BJ (cell line): Measurements from ENCODE around the gene PSMC5. TPM values are rescaled to one million over a fixed set of nuclear protein-coding genes. Genes with fewer than 3 reads are reported as not detected.

Source experiments
- CTCF ChIA-PET: fragments of 350-600 bp; formaldehyde crosslinking; extraction: SDS; loops from one replicate; lab custom pipeline; 2021; ENCODE audit warnings: antibody characterized with exemption, inconsistent platforms; lab: Yijun Ruan, JAX
- POLR2A ChIA-PET: fragments of 300-600 bp; sonication (Branson Sonifier 250); formaldehyde crosslinking; extraction: SDS; loops from one replicate; lab custom pipeline; 2021; ENCODE audit warnings: antibody characterized with exemption; lab: Charles Lee
- DNase-seq: peaks from one replicate; pipeline ENCODE4 v3.0.0-alpha.2; 2011; ENCODE audit warnings: low read depth
- H3K27me3 ChIP-seq: 2 replicates; pipeline ENCODE4 v1.6.0; 2011; ENCODE audit warnings: low read length; ENCODE audit not compliant: control insufficient read depth, insufficient read depth
- H3K36me3 ChIP-seq: 2 replicates; pipeline ENCODE4 v1.5.1; 2011; ENCODE audit warnings: low read length; ENCODE audit not compliant: control insufficient read depth, insufficient read depth
- H3K4me3 ChIP-seq: 2 replicates; pipeline ENCODE4 v1.5.1; 2011; ENCODE audit warnings: low read depth, mild to moderate bottlenecking, control low read depth, low read length
- CTCF ChIP-seq: IDR thresholded peaks from 2 replicates; pipeline ENCODE4 v1.5.1; 2011; ENCODE audit warnings: low read depth, mild to moderate bottlenecking, control low read depth, inconsistent platforms, low read length, moderate library complexity; ENCODE audit not compliant: insufficient read depth
- polyA plus RNA-seq: library from polyadenylated mRNA; depleted of rRNA; stranded (reverse); fragments of >200 nt; gene quantifications from 2 replicates; pipeline ENCODE4 v1.2.3, GENCODE V29; 2011

The PSMC5 gene
- polyA plus RNA-seq, 1 experiment, result 151 TPM

DNA sequence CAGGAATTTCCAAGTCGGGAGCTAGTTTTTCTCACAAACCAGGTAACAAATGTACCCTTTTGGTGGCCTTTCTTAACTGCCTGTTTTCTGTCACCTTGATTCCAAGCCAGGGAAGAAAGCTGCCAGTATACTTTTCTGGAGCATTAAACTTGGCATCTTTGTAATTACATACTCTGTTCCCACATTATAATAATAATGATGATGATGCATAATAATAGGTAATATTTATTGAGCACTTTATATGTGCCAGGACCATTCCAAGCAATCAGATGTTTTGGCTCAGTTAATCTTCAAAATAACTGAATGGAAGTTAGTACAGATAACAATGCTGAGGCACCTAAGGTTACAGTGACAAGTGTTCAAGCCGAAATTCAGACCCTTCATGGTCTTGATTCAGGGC is 11.1 kb upstream of the PSMC5 start:
- POLR2A ChIA-PET, result no interaction called here
- CTCF ChIA-PET, result interaction anchor here (1.8 kb wide), 1 partner anchor 27 kb away, joined by 4 read pairs; no protein-coding TSS in a partner anchor
- Histone ChIP-seq H3K27me3 (no peaks in the 10 kb centered on the region), H3K36me3 (peaks cover 45% of the 10 kb centered on the region), H3K4me3 (no peak overlapping the region)
- no peak for TF ChIP-seq CTCF
- no peak for DNase-seq

GRCh38 chr17:63816669-63817068 is 10.6 kb upstream of the PSMC5 start:
- H3K27me3 ChIP-seq, result no peaks in the 10 kb centered on the region

DNA sequence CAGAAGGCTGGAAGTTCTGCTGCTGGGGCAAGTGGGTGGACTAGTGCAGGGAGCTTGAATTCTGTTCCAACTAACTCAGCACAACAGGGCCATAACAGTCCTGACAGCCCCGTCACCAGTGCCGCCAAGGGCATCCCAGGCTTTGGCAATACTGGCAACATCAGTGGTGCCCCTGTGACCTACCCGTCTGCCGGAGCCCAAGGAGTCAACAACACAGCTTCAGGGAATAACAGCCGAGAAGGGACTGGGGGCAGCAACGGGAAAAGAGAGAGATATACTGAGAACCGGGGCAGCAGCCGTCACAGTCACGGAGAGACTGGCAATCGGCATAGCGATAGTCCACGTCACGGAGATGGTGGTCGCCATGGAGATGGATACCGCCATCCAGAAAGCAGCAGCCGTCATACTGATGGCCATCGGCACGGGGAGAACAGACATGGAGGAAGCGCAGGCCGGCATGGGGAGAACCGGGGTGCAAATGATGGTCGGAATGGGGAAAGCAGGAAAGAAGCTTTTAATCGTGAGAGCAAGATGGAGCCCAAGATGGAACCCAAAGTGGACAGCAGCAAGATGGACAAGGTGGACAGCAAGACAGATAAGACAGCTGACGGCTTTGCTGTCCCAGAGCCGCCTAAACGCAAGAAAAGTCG is 9.4 kb upstream of the PSMC5 start:
- TF ChIP-seq CTCF, result no peak
- ChIA-PET POLR2A (no interaction called here), CTCF (interaction anchor here (0.6 to 0.8 kb wide), 2 partner anchors 14 to 17 kb away, joined by 3 read pairs; no protein-coding TSS in a partner anchor)
- Histone ChIP-seq H3K4me3 (no peak overlapping the region), H3K36me3 (peaks cover 51% of the 10 kb centered on the region), H3K27me3 (no peaks in the 10 kb centered on the region)
- DNase-seq, result no peak

More at GRCh38 chr17:63816669-63817068, 10.6 kb upstream of the PSMC5 start:
- no peak for DNase-seq
- CTCF ChIA-PET, result interaction anchor here (1.8 kb wide), 1 partner anchor 27 kb away, joined by 4 read pairs; no protein-coding TSS in a partner anchor
- H3K36me3 ChIP-seq, result peaks cover 48% of the 10 kb centered on the region
- no peak overlapping the region for H3K4me3 ChIP-seq
- POLR2A ChIA-PET, result no interaction called here
- TF ChIP-seq CTCF, result no peak

DNA sequence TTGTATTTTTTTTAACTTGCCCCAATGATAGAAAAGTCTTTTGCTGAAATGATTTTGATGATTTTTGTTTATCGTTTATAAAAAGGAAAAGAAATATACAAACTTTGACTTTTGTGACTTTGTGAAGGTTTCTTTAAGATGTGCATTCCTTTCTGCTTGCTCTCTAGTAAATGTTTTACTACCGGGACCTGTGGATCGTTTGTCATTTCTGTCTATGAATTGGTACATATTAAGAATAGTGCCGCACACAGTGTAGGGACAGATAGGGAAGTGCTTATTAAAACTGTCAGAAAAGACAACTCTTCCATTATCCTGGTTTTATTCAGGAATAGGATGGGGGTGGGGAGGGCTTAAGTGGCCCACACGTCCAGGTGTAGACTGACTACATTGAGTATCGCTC is 8.1 kb upstream of the PSMC5 start:
- no peak for TF ChIP-seq CTCF
- peaks cover 54% of the 10 kb centered on the region for H3K36me3 ChIP-seq
- CTCF ChIA-PET, result no interaction called here
- H3K4me3 ChIP-seq, result no peak overlapping the region
- DNase-seq, result no peak
- no peaks in the 10 kb centered on the region for H3K27me3 ChIP-seq
- POLR2A ChIA-PET, result no interaction called here

DNA sequence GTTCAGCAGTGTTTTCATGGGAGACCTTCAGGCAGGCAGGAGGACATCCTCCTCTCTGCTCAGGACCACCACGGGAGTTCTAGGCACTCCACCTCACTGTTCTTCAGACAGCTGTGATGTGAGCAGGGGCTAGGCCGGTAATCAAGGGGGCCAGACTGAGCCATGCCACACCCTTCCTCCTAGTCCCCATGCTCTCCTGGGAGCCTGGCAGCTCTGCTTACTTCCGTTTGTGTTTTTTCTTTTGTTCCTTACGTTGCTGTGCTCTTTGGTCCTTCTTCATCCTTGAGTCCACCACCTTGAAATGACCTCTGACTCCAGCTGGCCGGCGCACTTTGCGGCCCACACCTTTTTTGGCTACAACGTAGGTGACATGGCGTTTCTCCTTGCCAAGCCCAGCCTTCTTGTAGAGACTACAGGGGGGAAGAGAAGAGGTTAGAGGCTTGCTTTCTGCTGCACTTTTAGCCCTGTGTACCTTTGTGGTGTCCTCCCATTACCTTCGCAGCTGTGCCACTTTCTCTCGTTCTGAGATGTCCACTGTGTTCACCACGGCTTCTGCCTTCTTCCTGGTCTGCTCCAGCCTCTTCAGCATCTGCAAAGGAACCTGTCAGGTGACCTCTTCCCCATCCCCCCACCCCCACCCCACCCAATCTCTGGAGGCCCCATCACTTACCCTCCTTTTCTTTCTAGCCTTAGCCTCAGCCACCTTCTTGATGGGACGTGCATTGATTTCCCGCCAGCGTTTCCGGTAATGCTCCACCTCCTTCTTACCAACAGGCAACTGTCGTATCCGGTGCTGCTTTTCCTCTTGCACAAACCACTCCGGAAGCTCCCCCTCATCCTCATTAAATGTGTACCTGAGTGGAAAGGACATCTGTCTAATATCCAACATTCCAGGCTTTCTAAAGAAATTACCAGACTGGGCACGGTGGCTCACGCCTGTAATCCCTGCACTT is 7.4 kb upstream of the PSMC5 start:
- ChIA-PET CTCF (interaction anchor here (1.6 kb wide), 1 partner anchor 30 kb away, joined by 7 read pairs; no protein-coding TSS in a partner anchor), POLR2A (no interaction called here)
- H3K27me3 ChIP-seq, result no peaks in the 10 kb centered on the region
- H3K36me3 ChIP-seq, result peaks cover 58% of the 10 kb centered on the region
- no peak overlapping the region for H3K4me3 ChIP-seq
- no peak for TF ChIP-seq CTCF
- DNase-seq, result no peak
